Mesendoderm (in vitro differentiated cells): ENCODE measurements around the gene MARCOL.

Experiments used
- DNase-seq: peaks from one replicate; pipeline ENCODE4 v3.0.0; 2013
- H2AK5ac ChIP-seq: 2 replicates; pipeline ENCODE4 v1.6.1; 2013; ENCODE audit warnings: low read length, inconsistent platforms
- H2BK120ac ChIP-seq: 2 replicates; pipeline ENCODE4 v1.6.1; 2013; ENCODE audit warnings: low read depth, mild to moderate bottlenecking, low read length, moderate library complexity, mixed read lengths
- H2BK15ac ChIP-seq: replicated peaks from 2 replicates; pipeline ENCODE4 v1.6.1; 2013; ENCODE audit warnings: low read depth, mild to moderate bottlenecking, moderate library complexity
- H2BK5ac ChIP-seq: 2 replicates; pipeline ENCODE4 v1.6.1; 2013; ENCODE audit warnings: low read length, inconsistent platforms
- H3K18ac ChIP-seq: 2 replicates; pipeline ENCODE4 v1.6.1; 2013; ENCODE audit warnings: mild to moderate bottlenecking, low read length, mixed read lengths
- H3K23ac ChIP-seq: one replicate; pipeline ENCODE4 v1.6.1; 2013; ENCODE audit warnings: low read length
- H3K27ac ChIP-seq: 2 replicates; pipeline ENCODE4 v1.5.1; 2013; ENCODE audit warnings: low read depth, mild to moderate bottlenecking, inconsistent platforms, low read length, moderate library complexity
- H3K27me3 ChIP-seq: 2 replicates; pipeline ENCODE4 v1.6.1; 2013; ENCODE audit warnings: low read length, control low read depth, mild to moderate bottlenecking, inconsistent platforms; ENCODE audit not compliant: insufficient read depth, poor library complexity
- H3K36me3 ChIP-seq: 2 replicates; pipeline ENCODE4 v1.6.1; 2013; ENCODE audit warnings: low read length, inconsistent platforms; ENCODE audit not compliant: control insufficient read depth, insufficient read depth
- H3K4ac ChIP-seq: one replicate; pipeline ENCODE4 v1.6.1; 2013; ENCODE audit warnings: low read depth, mild to moderate bottlenecking, low read length, moderate library complexity
- H3K4me1 ChIP-seq: 2 replicates; pipeline ENCODE4 v1.6.1; 2013; ENCODE audit warnings: low read depth, low read length, inconsistent platforms; ENCODE audit not compliant: control insufficient read depth
- H3K4me2 ChIP-seq: 2 replicates; pipeline ENCODE4 v1.6.1; 2013; ENCODE audit warnings: low read length
- H3K4me3 ChIP-seq: 2 replicates; pipeline ENCODE4 v1.5.1; 2013; ENCODE audit warnings: mild to moderate bottlenecking, low read length
- H3K56ac ChIP-seq: one replicate; pipeline ENCODE4 v1.6.1; 2013; ENCODE audit warnings: low read length
- H3K79me1 ChIP-seq: 2 replicates; pipeline ENCODE4 v1.6.1; 2013; ENCODE audit warnings: low read length, inconsistent platforms
- H3K79me2 ChIP-seq: 2 replicates; pipeline ENCODE4 v1.6.1; 2013; ENCODE audit warnings: mild to moderate bottlenecking, low read length; ENCODE audit not compliant: control insufficient read depth, insufficient read depth
- H3K9ac ChIP-seq: 2 replicates; pipeline ENCODE4 v1.6.1; 2013; ENCODE audit warnings: low read length, inconsistent platforms
- H4K5ac ChIP-seq: one replicate; pipeline ENCODE4 v1.6.1; 2013; ENCODE audit warnings: low read length
- H4K8ac ChIP-seq: one replicate; pipeline ENCODE4 v1.6.1; 2013; ENCODE audit warnings: low read depth, mild to moderate bottlenecking, control low read depth, low read length, moderate library complexity
- WGBS: extraction: QIAGEN DNeasy Blood & Tissue Kit; methylation state at CpG from one replicate; pipeline ENCODE4 v1.1.7; 2013; ENCODE audit warnings: low lambda C conversion rate, missing lambda C conversion rate; ENCODE audit not compliant: insufficient coverage; ENCODE audit errors: extremely low coverage; 5-methylcytosine and 5-hydroxymethylcytosine counted together

MARCOL gene

GRCh38 chr5:148214665-148215185, 23.6 kb upstream of the MARCOL start:
- H3K27me3 ChIP-seq = no peaks in the 10 kb centered on the region
- no peak overlapping the region for H2BK5ac ChIP-seq
- H3K9ac ChIP-seq = no peak overlapping the region
- H2BK120ac ChIP-seq = no peak overlapping the region
- H3K4me2 ChIP-seq = no peak overlapping the region
- no peak overlapping the region for H2AK5ac ChIP-seq
- no peak overlapping the region for H2BK15ac ChIP-seq
- no peak overlapping the region for H3K18ac ChIP-seq
- H3K36me3 ChIP-seq = no peaks in the 10 kb centered on the region
- H3K4ac ChIP-seq = no peak overlapping the region
- no peaks in the 10 kb centered on the region for H3K79me1 ChIP-seq
- no peak overlapping the region for H3K56ac ChIP-seq
- no peak overlapping the region for H3K4me3 ChIP-seq
- no peak overlapping the region for H3K23ac ChIP-seq
- no peak for DNase-seq
- H4K8ac ChIP-seq = no peak overlapping the region
- H3K27ac ChIP-seq = no peak overlapping the region
- H4K5ac ChIP-seq = no peak overlapping the region
- no peaks in the 10 kb centered on the region for H3K4me1 ChIP-seq
- H3K79me2 ChIP-seq = no peaks in the 10 kb centered on the region
- no CpG with 5 or more reads among the region's 1 CpG for WGBS

GRCh38 chr5:148221508-148221907, 16.8 kb upstream of the MARCOL start:
- H4K8ac ChIP-seq = no peak overlapping the region
- no peak overlapping the region for H3K56ac ChIP-seq
- H3K9ac ChIP-seq = no peak overlapping the region
- H3K4me3 ChIP-seq = no peak overlapping the region
- no peaks in the 10 kb centered on the region for H3K36me3 ChIP-seq
- no peak overlapping the region for H3K23ac ChIP-seq
- no peak overlapping the region for H2BK5ac ChIP-seq
- no peak overlapping the region for H3K4ac ChIP-seq
- H3K18ac ChIP-seq = no peak overlapping the region
- H3K4me1 ChIP-seq = no peaks in the 10 kb centered on the region
- no peak overlapping the region for H4K5ac ChIP-seq
- H3K27me3 ChIP-seq = no peaks in the 10 kb centered on the region
- no peak overlapping the region for H3K27ac ChIP-seq
- no peak overlapping the region for H2BK120ac ChIP-seq
- DNase-seq = no peak
- no peak overlapping the region for H3K4me2 ChIP-seq
- no peak overlapping the region for H2AK5ac ChIP-seq
- no peaks in the 10 kb centered on the region for H3K79me2 ChIP-seq
- no CpG with 5 or more reads among the region's 6 CpGs for WGBS
- H2BK15ac ChIP-seq = no peak overlapping the region
- H3K79me1 ChIP-seq = no peaks in the 10 kb centered on the region

- Histone ChIP-seq H4K5ac (no peak overlapping the region), H3K79me2 (no peaks in the 10 kb centered on the region), H3K4me1 (no peaks in the 10 kb centered on the region), H3K79me1 (no peaks in the 10 kb centered on the region), H3K4me3 (no peak overlapping the region), H3K18ac (no peak overlapping the region), H2BK15ac (no peak overlapping the region), H2AK5ac (no peak overlapping the region), H3K27me3 (no peaks in the 10 kb centered on the region), H3K9ac (no peak overlapping the region), H2BK120ac (no peak overlapping the region), H2BK5ac (no peak overlapping the region), H3K4me2 (no peak overlapping the region), H3K36me3 (no peaks in the 10 kb centered on the region), H4K8ac (no peak overlapping the region), H3K23ac (no peak overlapping the region), H3K27ac (no peak overlapping the region), H3K4ac (no peak overlapping the region), H3K56ac (no peak overlapping the region)
- DNase-seq = no peak
- WGBS = no CpG with 5 or more reads among the region's 2 CpGs
These were observed 14.1 kb upstream of the MARCOL start for GRCh38 chr5:148224117-148224742.

GRCh38 chr5:148228392-148228984, 9.8 kb upstream of the MARCOL start:
- H3K4ac ChIP-seq = no peak overlapping the region
- H4K8ac ChIP-seq = no peak overlapping the region
- no peak overlapping the region for H3K4me2 ChIP-seq
- no peaks in the 10 kb centered on the region for H3K79me1 ChIP-seq
- no peaks in the 10 kb centered on the region for H3K27me3 ChIP-seq
- H3K18ac ChIP-seq = no peak overlapping the region
- H2BK5ac ChIP-seq = no peak overlapping the region
- no peak overlapping the region for H3K56ac ChIP-seq
- no peak for DNase-seq
- H3K36me3 ChIP-seq = no peaks in the 10 kb centered on the region
- H2AK5ac ChIP-seq = no peak overlapping the region
- no peak overlapping the region for H3K23ac ChIP-seq
- no peak overlapping the region for H3K27ac ChIP-seq
- H2BK120ac ChIP-seq = no peak overlapping the region
- no CpG with 5 or more reads among the region's 3 CpGs for WGBS
- no peak overlapping the region for H4K5ac ChIP-seq
- no peaks in the 10 kb centered on the region for H3K79me2 ChIP-seq
- no peak overlapping the region for H3K4me3 ChIP-seq
- H2BK15ac ChIP-seq = no peak overlapping the region
- H3K9ac ChIP-seq = no peak overlapping the region
- no peaks in the 10 kb centered on the region for H3K4me1 ChIP-seq

- no peak overlapping the region for H3K56ac ChIP-seq
- H3K27ac ChIP-seq = no peak overlapping the region
- no peaks in the 10 kb centered on the region for H3K4me1 ChIP-seq
- no peak overlapping the region for H3K9ac ChIP-seq
- H4K5ac ChIP-seq = no peak overlapping the region
- no peak overlapping the region for H2BK120ac ChIP-seq
- no peaks in the 10 kb centered on the region for H3K79me2 ChIP-seq
- H3K4me2 ChIP-seq = no peak overlapping the region
- H3K4me3 ChIP-seq = no peak overlapping the region
- no peak overlapping the region for H3K18ac ChIP-seq
- no peaks in the 10 kb centered on the region for H3K27me3 ChIP-seq
- H3K4ac ChIP-seq = no peak overlapping the region
- H3K79me1 ChIP-seq = no peaks in the 10 kb centered on the region
- no peak overlapping the region for H4K8ac ChIP-seq
- H2BK5ac ChIP-seq = no peak overlapping the region
- no peak overlapping the region for H3K23ac ChIP-seq
- H2BK15ac ChIP-seq = no peak overlapping the region
- H3K36me3 ChIP-seq = no peaks in the 10 kb centered on the region
- DNase-seq = no peak
- H2AK5ac ChIP-seq = no peak overlapping the region
These were observed 8.5 kb upstream of the MARCOL start for GRCh38 chr5:148229840-148230239.

GRCh38 chr5:148230240-148230639, 8.1 kb upstream of the MARCOL start:
- no peak overlapping the region for H2BK120ac ChIP-seq
- H2BK15ac ChIP-seq = no peak overlapping the region
- H3K9ac ChIP-seq = no peak overlapping the region
- H3K36me3 ChIP-seq = no peaks in the 10 kb centered on the region
- H3K4me2 ChIP-seq = no peak overlapping the region
- no peak overlapping the region for H3K4me3 ChIP-seq
- no peak overlapping the region for H2AK5ac ChIP-seq
- no peak overlapping the region for H4K5ac ChIP-seq
- no peaks in the 10 kb centered on the region for H3K79me1 ChIP-seq
- no peaks in the 10 kb centered on the region for H3K27me3 ChIP-seq
- H3K79me2 ChIP-seq = no peaks in the 10 kb centered on the region
- H3K4me1 ChIP-seq = no peaks in the 10 kb centered on the region
- WGBS = no CpG with 5 or more reads among the region's 7 CpGs
- no peak overlapping the region for H3K4ac ChIP-seq
- H2BK5ac ChIP-seq = no peak overlapping the region
- no peak overlapping the region for H4K8ac ChIP-seq
- H3K56ac ChIP-seq = no peak overlapping the region
- no peak overlapping the region for H3K18ac ChIP-seq
- no peak overlapping the region for H3K27ac ChIP-seq
- DNase-seq = no peak
- no peak overlapping the region for H3K23ac ChIP-seq
